BJ (cell line): ENCODE data around the gene HPCAL1. TPM values are rescaled to one million over a fixed set of nuclear protein-coding genes. Genes with fewer than 3 reads are reported as not detected.

ENCODE experiments used
- CTCF ChIA-PET: fragments of 350-600 bp; formaldehyde crosslinking; extraction: SDS; loops from one replicate; lab custom pipeline; 2021; ENCODE audit warnings: antibody characterized with exemption, inconsistent platforms; lab: Yijun Ruan, JAX
- POLR2A ChIA-PET: fragments of 300-600 bp; sonication (Branson Sonifier 250); formaldehyde crosslinking; extraction: SDS; loops from one replicate; lab custom pipeline; 2021; ENCODE audit warnings: antibody characterized with exemption; lab: Charles Lee
- DNase-seq: peaks from one replicate; pipeline ENCODE4 v3.0.0-alpha.2; 2011; ENCODE audit warnings: low read depth
- H3K27me3 ChIP-seq: 2 replicates; pipeline ENCODE4 v1.6.0; 2011; ENCODE audit warnings: low read length; ENCODE audit not compliant: control insufficient read depth, insufficient read depth
- H3K36me3 ChIP-seq: 2 replicates; pipeline ENCODE4 v1.5.1; 2011; ENCODE audit warnings: low read length; ENCODE audit not compliant: control insufficient read depth, insufficient read depth
- H3K4me3 ChIP-seq: 2 replicates; pipeline ENCODE4 v1.5.1; 2011; ENCODE audit warnings: low read depth, mild to moderate bottlenecking, control low read depth, low read length
- polyA plus RNA-seq: library from polyadenylated mRNA; depleted of rRNA; stranded (reverse); fragments of >200 nt; gene quantifications from 2 replicates; pipeline ENCODE4 v1.2.3, GENCODE V29; 2011
- TF ChIP-seq, protein P1 (sequence below): IDR thresholded peaks from 2 replicates; pipeline ENCODE4 v1.5.1; 2011; ENCODE audit warnings: low read depth, mild to moderate bottlenecking, control low read depth, inconsistent platforms, low read length, moderate library complexity; ENCODE audit not compliant: insufficient read depth

The HPCAL1 gene
- polyA plus RNA-seq, 1 experiment = 17.6 TPM

DNA sequence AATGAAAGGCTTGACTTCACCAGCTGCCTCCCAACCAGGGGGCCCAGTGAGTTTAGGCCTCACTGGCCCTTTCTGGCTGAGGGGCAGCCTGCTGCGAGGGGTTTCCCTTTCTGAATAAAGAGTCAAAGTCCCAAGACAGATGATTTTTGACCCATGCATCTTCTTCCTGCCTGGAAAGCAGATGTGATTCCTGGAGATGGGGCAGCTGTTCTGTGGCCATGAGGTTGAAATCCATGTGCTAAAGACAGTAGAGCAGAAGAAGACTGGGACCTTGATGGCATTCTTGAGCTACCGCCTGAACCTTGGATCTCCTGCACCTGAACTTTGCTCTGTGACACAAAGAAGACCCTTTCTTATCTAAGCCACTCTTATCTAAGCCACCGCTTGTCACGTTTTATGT, 19.8 kb downstream of the HPCAL1 start:
- TF ChIP-seq, protein P1, sequence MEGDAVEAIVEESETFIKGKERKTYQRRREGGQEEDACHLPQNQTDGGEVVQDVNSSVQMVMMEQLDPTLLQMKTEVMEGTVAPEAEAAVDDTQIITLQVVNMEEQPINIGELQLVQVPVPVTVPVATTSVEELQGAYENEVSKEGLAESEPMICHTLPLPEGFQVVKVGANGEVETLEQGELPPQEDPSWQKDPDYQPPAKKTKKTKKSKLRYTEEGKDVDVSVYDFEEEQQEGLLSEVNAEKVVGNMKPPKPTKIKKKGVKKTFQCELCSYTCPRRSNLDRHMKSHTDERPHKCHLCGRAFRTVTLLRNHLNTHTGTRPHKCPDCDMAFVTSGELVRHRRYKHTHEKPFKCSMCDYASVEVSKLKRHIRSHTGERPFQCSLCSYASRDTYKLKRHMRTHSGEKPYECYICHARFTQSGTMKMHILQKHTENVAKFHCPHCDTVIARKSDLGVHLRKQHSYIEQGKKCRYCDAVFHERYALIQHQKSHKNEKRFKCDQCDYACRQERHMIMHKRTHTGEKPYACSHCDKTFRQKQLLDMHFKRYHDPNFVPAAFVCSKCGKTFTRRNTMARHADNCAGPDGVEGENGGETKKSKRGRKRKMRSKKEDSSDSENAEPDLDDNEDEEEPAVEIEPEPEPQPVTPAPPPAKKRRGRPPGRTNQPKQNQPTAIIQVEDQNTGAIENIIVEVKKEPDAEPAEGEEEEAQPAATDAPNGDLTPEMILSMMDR = no peak
- ChIA-PET CTCF (no interaction called here), POLR2A (no interaction called here)
- no peak overlapping the region for H3K4me3 ChIP-seq
- no peaks in the 10 kb centered on the region for H3K36me3 ChIP-seq
- no peaks in the 10 kb centered on the region for H3K27me3 ChIP-seq
- no peak for DNase-seq

GRCh38 chr2:10322973-10323372, 20.3 kb downstream of the HPCAL1 start:
- H3K36me3 ChIP-seq = no peaks in the 10 kb centered on the region
- no peaks in the 10 kb centered on the region for H3K27me3 ChIP-seq
- no peak for DNase-seq
- no peak overlapping the region for H3K4me3 ChIP-seq
- TF ChIP-seq, protein P1 = no peak
- POLR2A ChIA-PET = no interaction called here
- CTCF ChIA-PET = no interaction called here

- ChIA-PET CTCF (interaction anchor here (0.6 kb wide), 1 partner anchor 28 kb away, joined by 3 read pairs; no protein-coding TSS in a partner anchor), POLR2A (no interaction called here)
- no peak for DNase-seq
- Histone ChIP-seq H3K36me3 (no peaks in the 10 kb centered on the region), H3K4me3 (no peak overlapping the region), H3K27me3 (no peaks in the 10 kb centered on the region)
- TF ChIP-seq, protein P1 = no peak
Observed at GRCh38 chr2:10323535-10323934, 20.8 kb downstream of the HPCAL1 start.

GRCh38 chr2:10324095-10324832, 21.6 kb downstream of the HPCAL1 start:
- no peak for DNase-seq
- ChIA-PET POLR2A (no interaction called here), CTCF (interaction anchor here (0.6 kb wide), 1 partner anchor 29 kb away, joined by 3 read pairs; no protein-coding TSS in a partner anchor)
- Histone ChIP-seq H3K36me3 (no peaks in the 10 kb centered on the region), H3K27me3 (no peaks in the 10 kb centered on the region), H3K4me3 (no peak overlapping the region)
- TF ChIP-seq, protein P1 = no peak

DNA sequence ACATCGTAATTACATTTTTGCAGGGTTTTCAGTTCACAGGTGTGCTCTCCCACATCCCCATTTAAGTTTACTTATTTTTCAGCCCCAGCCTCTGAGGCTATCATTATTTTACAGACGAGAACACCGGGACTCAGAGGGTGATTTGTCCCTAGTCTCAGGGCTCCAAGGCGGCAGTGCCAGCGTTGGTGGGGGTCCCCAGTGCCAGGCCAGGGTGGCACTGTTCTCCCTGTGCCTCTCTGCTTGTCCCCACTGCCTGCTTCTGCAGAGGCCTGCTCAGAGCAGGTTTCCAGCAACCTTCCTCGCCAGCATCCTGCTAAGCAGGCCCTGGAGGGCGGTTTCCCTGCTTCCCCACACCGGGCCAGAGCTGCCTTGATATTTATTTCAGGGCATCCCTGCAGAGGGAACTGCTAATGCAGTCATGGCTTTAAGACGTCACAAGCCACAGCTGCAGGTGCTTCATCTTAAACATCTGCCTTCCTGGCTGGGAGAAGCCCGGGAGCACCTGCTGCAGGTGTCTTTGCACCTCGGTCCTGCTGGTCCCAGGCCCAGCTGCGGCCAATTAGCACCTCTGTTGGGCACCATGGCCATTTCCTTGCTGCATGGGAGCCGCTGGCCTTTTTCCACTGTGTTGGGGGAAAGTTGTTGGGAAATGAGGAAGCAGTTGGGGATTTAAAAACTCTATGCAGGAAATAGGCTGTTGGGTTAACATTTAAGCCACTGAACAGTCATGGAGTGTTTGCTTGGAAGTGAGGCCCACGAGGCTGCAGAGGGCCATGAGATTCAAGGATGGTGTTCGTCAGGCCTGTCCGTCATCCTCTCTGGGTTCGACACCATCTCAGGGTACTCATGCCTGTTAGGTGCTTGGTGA, 22.8 kb downstream of the HPCAL1 start:
- Histone ChIP-seq H3K36me3 (no peaks in the 10 kb centered on the region), H3K4me3 (no peak overlapping the region), H3K27me3 (no peaks in the 10 kb centered on the region)
- ChIA-PET POLR2A (no interaction called here), CTCF (no interaction called here)
- no peak for DNase-seq
- TF ChIP-seq, protein P1 = no peak
